Tibial nerve (tissue), 4 donors: Measurements from ENCODE around the gene TMPRSS11E.

Experiments used
- CTCF ChIP-seq, 5 experiments: fragments of 200-600 bp in 3 of 5; fragments of 450-650 bp in 2 of 5; sonication (generic) in 3 of 5; IDR thresholded peaks; one replicate each; pipeline ENCODE4 v1.5.1; 2016 to 2019; ENCODE audit warnings: antibody characterized with exemption in 5 of 5, mild to moderate bottlenecking in 3 of 5, moderate library complexity in 2 of 5
- EP300 ChIP-seq, 2 donors: sonication (generic); formaldehyde crosslinking; IDR thresholded peaks; one replicate each; pipeline ENCODE4 v1.6.1; 2017; ENCODE audit warnings: antibody characterized with exemption in 2 of 2, mild to moderate bottlenecking in 1 of 2
- POLR2A ChIP-seq, 2 donors: fragments of 450-650 bp; IDR thresholded peaks; one replicate each; pipeline ENCODE4 v1.6.1; 2017; ENCODE audit warnings: antibody characterized with exemption in 2 of 2, mild to moderate bottlenecking in 2 of 2, moderate library complexity in 2 of 2

GRCh38 chr4:68461790-68462189 is 14.5 kb downstream of the TMPRSS11E start:
- no peak for TF ChIP-seq CTCF (IDR thresholded peaks at IDR 0.05)
- no peak for TF ChIP-seq POLR2A (IDR thresholded peaks at IDR 0.05)
- no peak for TF ChIP-seq EP300 (IDR thresholded peaks at IDR 0.05)
